DOHH2 (cell line): ENCODE data around the gene OSBPL2.

Source experiments
- H3F3A ChIP-seq: fragments of 200-600 bp; sonication (generic), shearing (Covaris generic); 2 replicates; pipeline ENCODE4 v1.6.0; 2016; ENCODE audit warnings: antibody characterized with exemption, mild to moderate bottlenecking; ENCODE audit not compliant: control insufficient read depth, insufficient read depth
- H3K27ac ChIP-seq: fragments of 200-600 bp; sonication (generic); 2 replicates; pipeline ENCODE4 v1.5.1; 2014; ENCODE audit warnings: low read depth, mild to moderate bottlenecking, low read length, moderate library complexity
- H3K27me3 ChIP-seq: fragments of 200-600 bp; sonication (generic); 2 replicates; pipeline ENCODE4 v1.6.1; 2014; ENCODE audit warnings: mild to moderate bottlenecking, low read length, mixed read lengths; ENCODE audit not compliant: control insufficient read depth
- H3K36me3 ChIP-seq: fragments of 200-600 bp; sonication (generic); 2 replicates; pipeline ENCODE4 v1.6.1; 2014; ENCODE audit warnings: mild to moderate bottlenecking, low read length, moderate library complexity, mixed read lengths; ENCODE audit not compliant: control insufficient read depth
- H3K4me1 ChIP-seq: fragments of 200-600 bp; sonication (generic); 2 replicates; pipeline ENCODE4 v1.6.1; 2014; ENCODE audit warnings: mild to moderate bottlenecking, low read length, mixed read lengths; ENCODE audit not compliant: control insufficient read depth
- H3K4me2 ChIP-seq: fragments of 200-600 bp; sonication (generic); 2 replicates; pipeline ENCODE4 v1.6.0; 2014; ENCODE audit warnings: mild to moderate bottlenecking, low read length, moderate library complexity
- H3K4me3 ChIP-seq: fragments of 200-600 bp; sonication (generic); 2 replicates; pipeline ENCODE4 v1.5.1; 2014; ENCODE audit warnings: mild to moderate bottlenecking, low read length, mixed read lengths
- H3K79me2 ChIP-seq: fragments of 200-600 bp; sonication (generic); 2 replicates; pipeline ENCODE4 v1.6.1; 2014; ENCODE audit warnings: mild to moderate bottlenecking, low read length, mixed read lengths; ENCODE audit not compliant: control insufficient read depth
- H3K9me2 ChIP-seq: fragments of 200-600 bp; sonication (generic); replicated peaks from 2 replicates; pipeline ENCODE4 v1.6.1; 2014; ENCODE audit warnings: mild to moderate bottlenecking, low read length, mixed read lengths; ENCODE audit not compliant: control insufficient read depth
- H3K9me3 ChIP-seq: fragments of 200-600 bp; sonication (generic); 2 replicates; pipeline ENCODE4 v1.6.1; 2014; ENCODE audit warnings: antibody characterized with exemption, low read length, mixed read lengths; ENCODE audit not compliant: control insufficient read depth, insufficient read depth
- H4K20me1 ChIP-seq: fragments of 200-600 bp; sonication (generic); 2 replicates; pipeline ENCODE4 v1.6.0; 2014; ENCODE audit warnings: low read depth, mild to moderate bottlenecking, antibody characterized with exemption, low read length, moderate library complexity; ENCODE audit not compliant: control insufficient read depth, insufficient read depth
- EZH2phosphoT487 ChIP-seq: fragments of 200-600 bp; sonication (generic); IDR thresholded peaks from 2 replicates; pipeline ENCODE4 v1.6.1; 2017; ENCODE audit warnings: borderline replicate concordance, mild to moderate bottlenecking, antibody characterized with exemption, low read length, moderate library complexity, mixed read lengths
- TF ChIP-seq, protein P1 (sequence below): fragments of 200-600 bp; sonication (generic); IDR thresholded peaks from one replicate; pipeline ENCODE4 v1.5.1; 2014; ENCODE audit warnings: antibody characterized with exemption, mild to moderate bottlenecking, low read depth, low read length; ENCODE audit not compliant: poor library complexity, severe bottlenecking

OSBPL2 gene

DNA sequence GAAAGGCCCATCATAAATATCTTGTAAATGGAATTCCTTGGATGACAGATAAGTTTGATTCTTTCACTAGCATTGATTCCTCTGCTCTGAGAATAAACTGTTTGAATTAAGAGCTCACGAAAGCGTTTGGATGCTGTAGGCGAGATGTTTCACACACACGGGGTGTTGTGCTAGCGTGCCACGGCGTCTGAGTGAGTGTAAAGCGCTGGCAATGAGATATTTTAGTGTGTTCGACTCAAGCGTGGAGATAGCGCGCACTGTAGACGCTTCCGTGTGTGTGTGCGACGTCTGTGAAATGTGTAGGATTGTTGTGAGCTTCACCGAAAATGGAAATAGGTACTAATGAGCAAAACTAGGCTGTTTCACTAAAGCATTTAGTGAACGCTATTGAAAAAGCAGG, 35.1 kb downstream of the OSBPL2 start:
- Histone ChIP-seq H3K36me3 (peaks cover 13% of the 10 kb centered on the region; the same call in 1 of the 2 replicates), H3K4me2 (no peak overlapping the region), H3K27me3 (no peaks in the 10 kb centered on the region), H3K9me2 (no peaks in the 10 kb centered on the region), H3K27ac (no peak overlapping the region), H3K4me1 (peaks cover 27% of the 10 kb centered on the region), H3K9me3 (no peaks in the 10 kb centered on the region), H3K4me3 (no peak overlapping the region), H4K20me1 (no peaks in the 10 kb centered on the region), H3F3A (peaks cover 3% of the 10 kb centered on the region; the same call in 1 of the 2 replicates), H3K79me2 (no peaks in the 10 kb centered on the region)
- TF ChIP-seq, protein P1, sequence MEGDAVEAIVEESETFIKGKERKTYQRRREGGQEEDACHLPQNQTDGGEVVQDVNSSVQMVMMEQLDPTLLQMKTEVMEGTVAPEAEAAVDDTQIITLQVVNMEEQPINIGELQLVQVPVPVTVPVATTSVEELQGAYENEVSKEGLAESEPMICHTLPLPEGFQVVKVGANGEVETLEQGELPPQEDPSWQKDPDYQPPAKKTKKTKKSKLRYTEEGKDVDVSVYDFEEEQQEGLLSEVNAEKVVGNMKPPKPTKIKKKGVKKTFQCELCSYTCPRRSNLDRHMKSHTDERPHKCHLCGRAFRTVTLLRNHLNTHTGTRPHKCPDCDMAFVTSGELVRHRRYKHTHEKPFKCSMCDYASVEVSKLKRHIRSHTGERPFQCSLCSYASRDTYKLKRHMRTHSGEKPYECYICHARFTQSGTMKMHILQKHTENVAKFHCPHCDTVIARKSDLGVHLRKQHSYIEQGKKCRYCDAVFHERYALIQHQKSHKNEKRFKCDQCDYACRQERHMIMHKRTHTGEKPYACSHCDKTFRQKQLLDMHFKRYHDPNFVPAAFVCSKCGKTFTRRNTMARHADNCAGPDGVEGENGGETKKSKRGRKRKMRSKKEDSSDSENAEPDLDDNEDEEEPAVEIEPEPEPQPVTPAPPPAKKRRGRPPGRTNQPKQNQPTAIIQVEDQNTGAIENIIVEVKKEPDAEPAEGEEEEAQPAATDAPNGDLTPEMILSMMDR = no peak
- no peak for TF ChIP-seq EZH2phosphoT487

GRCh38 chr20:62274332-62274950, 36.1 kb downstream of the OSBPL2 start:
- peaks cover 3% of the 10 kb centered on the region; the same call in 1 of the 2 replicates for H3F3A ChIP-seq
- H3K4me2 ChIP-seq = peak overlapping the region; percentile 73
- no peaks in the 10 kb centered on the region for H3K9me2 ChIP-seq
- H4K20me1 ChIP-seq = no peaks in the 10 kb centered on the region
- no peaks in the 10 kb centered on the region for H3K79me2 ChIP-seq
- H3K36me3 ChIP-seq = peaks cover 17% of the 10 kb centered on the region; the same call in 1 of the 2 replicates
- H3K27me3 ChIP-seq = no peaks in the 10 kb centered on the region
- peaks cover 27% of the 10 kb centered on the region for H3K4me1 ChIP-seq
- H3K27ac ChIP-seq = peak overlapping the region; percentile 52
- H3K9me3 ChIP-seq = no peaks in the 10 kb centered on the region
- peak overlapping the region; percentile 51 for H3K4me3 ChIP-seq
- TF ChIP-seq, protein P1 = no peak
- TF ChIP-seq EZH2phosphoT487 = no peak

- Histone ChIP-seq H3K27me3 (no peaks in the 10 kb centered on the region), H4K20me1 (no peaks in the 10 kb centered on the region), H3F3A (peaks cover 3% of the 10 kb centered on the region; the same call in 1 of the 2 replicates), H3K4me1 (peaks cover 27% of the 10 kb centered on the region), H3K4me2 (peak overlapping the region; percentile 73), H3K79me2 (no peaks in the 10 kb centered on the region), H3K36me3 (peaks cover 25% of the 10 kb centered on the region), H3K27ac (peak overlapping the region; percentile 52), H3K4me3 (peak overlapping the region; percentile 51), H3K9me3 (no peaks in the 10 kb centered on the region), H3K9me2 (no peaks in the 10 kb centered on the region)
- TF ChIP-seq, protein P1 = no peak
- TF ChIP-seq EZH2phosphoT487 = no peak
These were observed 36.9 kb downstream of the OSBPL2 start for GRCh38 chr20:62275219-62275618.
